HTR-8/SVneo (cell line): ENCODE measurements around the gene CIB2.

Experiments
- DNase-seq: peaks from one replicate; pipeline ENCODE4 v3.0.0; 2011; ENCODE audit warnings: low spot score, mixed read lengths; ENCODE audit not compliant: insufficient read length
- FAIRE-seq: peaks from 2 replicates; lab custom pipeline; 2011; peaks lifted over from hg19 to GRCh38; lab: Jason Lieb, UNC

Gene CIB2

DNA sequence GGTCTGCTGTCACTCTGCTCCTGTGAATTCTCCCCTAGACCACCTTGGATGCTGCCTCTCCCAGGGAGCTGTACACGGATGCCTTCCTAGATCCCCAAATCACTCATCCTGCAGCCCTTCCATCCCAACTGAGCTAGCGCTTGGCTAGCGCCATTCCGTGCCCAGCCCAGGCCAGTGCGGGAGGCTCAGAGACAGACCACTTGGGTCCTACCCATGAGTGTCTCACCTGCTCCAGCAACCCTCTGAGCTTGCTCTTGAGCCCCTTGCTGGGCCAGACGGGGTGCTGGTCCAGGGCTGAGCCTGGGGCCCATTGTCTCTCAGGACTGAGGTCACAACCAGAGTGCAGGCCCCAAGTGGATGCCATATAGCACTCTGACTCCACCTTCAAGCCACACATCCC is 21.1 kb downstream of the CIB2 start:
- FAIRE-seq = no peak
- no peak for DNase-seq

DNA sequence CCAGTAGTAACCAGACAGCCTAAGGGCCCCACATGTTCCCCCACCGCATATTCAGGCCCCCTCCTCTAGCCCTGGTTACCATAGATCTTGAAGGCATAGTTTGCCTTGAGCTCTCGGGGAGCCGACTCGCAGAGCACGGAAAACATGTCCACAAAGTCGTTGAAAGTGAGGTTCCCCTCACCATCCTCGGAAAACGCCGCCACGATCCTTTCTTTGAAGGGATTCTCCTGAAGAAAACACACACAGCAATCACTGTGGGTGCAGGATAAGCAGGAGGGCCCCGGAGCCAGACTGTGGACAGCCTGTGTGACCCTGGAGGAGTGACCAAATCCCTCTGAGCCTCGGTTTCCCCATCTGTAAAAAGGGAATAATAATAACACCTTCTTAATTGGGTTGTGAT is 22.1 kb downstream of the CIB2 start:
- FAIRE-seq (no peak), DNase-seq (no peak)

DNA sequence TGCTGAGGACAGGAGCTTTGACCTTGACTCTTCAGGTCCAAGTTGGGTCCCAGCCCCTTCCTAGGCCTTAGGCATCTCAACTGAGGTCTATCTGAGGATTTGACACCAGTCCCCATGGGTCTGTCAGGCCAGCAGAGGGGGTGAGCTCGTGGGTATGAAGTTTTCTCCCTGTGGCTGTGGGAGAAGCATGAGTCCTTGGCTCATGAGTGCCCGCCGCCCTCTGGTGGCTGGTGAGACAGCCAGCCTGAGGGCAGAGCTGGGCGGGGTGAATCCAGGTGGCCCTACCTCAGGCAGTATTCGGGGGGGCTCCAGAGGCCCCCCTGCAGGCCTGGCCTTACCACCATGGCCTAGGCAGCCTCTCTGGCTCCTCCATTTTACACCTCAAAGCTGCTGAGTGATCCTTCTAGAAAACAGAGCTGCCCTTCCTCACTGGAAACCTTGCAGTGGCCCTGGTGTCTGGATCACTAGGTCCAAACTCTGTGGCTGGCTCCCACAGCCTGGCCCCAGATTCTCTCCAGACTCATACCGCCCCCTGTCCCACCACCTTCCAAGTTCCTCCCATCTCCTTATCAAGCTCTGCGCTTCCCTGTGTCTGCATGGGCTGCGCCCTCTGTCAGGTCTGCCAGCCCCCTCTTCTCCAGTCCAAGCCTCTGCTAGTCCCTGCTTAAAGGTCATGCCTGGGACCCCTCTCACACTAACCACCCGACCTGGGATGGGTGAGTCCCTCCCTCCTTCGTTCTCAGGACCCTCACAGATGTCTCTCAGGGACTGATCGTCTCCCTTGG is 22.8 kb downstream of the CIB2 start:
- FAIRE-seq (peak; percentile 60), DNase-seq (peak; percentile 85)

DNA sequence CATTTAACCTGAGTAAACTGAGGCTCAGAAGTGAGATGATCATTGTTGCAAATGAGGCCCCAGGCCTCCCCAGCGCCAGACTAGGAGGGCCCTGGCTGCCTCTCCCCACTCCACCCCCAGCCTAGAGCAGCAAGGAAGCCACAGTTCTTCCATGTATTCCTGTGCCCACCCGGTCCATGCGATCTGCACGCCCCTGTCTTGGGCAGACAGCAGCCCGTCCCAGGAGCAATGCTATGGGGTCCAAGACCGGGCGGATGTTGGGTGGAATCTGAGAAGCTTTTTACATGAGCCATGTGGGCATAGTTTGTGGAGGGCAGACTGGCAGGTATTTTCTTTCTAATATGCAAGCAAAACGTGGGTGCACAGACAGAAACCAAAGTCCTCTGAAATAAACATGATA is 23.8 kb downstream of the CIB2 start:
- FAIRE-seq (no peak), DNase-seq (no peak)

DNA sequence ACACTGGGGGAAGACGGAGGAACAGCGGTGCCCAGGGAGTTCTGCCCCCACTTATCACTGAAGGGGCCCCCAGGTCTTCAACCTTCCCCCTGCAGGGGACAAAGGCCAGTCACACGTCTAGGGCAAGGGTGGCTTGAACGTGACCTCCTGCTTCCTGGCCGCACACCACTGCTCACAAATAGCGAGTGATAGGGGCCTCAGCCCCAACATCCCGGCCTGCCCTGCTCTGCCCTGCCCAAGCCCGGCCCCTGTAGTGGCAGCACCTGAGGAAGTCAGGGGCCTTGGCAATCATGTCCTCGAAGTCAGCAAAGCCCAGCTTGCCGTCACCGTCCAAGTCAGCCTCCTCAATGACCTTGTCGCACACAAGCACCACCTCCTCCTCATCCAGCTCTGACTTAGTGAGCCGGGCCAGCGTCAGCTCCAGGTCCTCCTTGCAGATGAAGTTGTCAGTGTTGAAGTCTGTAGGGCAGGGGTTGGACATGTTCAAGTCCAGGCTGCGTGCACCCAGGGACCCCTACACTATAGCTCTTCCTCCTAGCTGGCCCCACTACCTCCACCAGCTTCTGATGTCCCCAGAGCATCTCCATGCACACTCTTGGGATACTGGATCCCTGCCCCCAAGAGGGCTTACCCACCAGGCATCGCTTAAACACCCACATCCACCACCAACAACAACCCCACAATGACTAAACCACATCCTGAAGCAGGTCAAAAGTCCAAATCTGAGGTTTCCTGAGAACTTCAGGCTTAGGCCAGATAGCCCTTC is 25.6 kb downstream of the CIB2 start:
- FAIRE-seq = no peak
- DNase-seq = no peak

DNA sequence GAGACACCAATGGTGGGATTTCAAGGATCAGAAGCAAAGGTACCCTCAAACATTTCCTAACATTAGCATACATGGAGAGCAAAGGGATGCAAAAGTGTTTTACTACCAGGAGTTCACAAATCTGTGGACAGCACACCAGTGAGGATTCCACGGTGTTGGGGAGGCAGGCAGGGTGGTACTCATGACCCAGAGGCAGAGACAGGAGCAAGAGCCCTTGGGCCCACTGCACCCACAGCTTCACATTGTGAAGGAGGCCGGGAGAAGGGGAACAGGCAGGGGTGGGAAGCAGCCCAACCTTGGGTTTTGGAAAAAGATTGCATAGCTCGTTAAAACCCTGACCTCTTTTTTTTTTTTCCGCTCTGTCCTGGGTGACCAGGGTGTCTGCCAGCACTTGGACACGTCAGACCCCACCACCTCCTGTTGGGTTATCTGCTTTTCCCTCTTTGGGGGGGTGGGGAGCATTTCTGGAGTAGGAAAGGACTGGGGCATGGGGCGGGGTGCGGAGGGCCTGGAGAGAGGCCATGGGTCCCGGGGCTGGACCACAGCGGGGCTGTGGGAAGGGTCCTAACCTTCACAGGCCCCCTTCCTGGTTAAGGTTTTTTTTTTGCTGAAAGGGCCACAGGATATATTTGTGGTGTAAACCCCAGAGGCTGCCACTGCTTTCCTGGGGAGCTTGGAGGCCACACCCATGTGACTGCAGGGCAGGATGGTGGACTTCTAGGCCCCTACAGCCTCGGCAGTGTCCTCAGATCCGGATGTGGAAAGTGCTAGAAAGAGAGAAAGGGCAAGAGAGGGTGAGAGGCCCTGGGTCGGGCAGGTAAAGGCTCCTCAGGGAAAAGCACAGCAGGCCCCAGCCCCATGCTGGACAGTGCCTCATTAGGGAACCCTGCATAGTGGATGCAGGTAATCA is 26.4 kb downstream of the CIB2 start:
- DNase-seq (no peak), FAIRE-seq (no peak)

DNA sequence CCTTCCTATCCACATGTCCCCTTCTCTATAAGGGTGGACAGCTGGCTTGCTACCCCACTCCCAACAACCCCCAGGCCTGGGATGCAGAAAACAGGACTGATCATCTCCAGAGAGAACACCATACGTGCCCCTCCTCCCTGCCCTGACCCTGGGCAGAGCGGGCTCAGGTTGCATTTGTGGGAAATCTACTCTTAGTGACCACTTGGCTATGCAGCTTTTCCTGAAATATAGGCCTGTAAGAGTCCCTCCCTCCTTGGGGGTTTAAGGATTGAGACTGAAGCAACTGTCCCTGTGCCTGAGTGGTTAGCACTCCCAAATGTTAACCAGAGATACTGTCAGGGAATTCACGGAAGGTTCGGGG is 27.1 kb downstream of the CIB2 start:
- DNase-seq = no peak
- no peak for FAIRE-seq

DNA sequence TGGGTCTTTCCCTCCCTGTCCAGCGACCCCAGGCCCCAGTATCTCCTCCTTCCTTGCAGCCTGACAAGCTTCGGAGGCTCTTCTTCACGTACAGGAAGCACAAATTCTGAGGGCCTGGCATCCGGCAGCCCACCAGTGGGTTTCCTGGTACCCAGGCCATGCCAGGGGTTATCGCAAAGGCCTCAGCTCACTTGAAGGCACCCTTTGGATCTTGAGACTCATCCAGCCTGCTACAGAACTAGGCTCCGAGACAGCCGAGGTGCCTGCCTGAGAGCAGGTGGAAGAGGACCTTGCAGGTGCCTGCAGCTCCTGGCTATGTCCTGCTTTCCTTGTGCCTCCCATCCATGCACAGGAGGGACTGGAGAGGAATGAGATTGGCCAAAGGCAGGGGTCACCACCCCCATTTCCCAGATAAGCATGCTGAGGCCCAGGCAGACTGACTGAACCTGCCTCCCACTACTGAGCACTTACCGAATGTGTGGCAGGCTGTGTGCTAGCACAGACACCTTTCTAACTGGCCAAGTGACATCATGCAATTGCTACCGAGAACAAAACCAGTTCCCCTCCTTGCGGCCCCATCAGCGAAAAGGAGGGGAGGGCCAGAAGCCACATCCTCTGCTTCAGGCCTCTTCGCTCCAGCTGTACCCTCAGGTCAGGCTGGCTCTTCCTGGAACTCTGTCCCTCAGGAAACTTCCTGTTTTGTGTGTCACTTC is 27.7 kb downstream of the CIB2 start:
- FAIRE-seq (no peak), DNase-seq (no peak)

DNA sequence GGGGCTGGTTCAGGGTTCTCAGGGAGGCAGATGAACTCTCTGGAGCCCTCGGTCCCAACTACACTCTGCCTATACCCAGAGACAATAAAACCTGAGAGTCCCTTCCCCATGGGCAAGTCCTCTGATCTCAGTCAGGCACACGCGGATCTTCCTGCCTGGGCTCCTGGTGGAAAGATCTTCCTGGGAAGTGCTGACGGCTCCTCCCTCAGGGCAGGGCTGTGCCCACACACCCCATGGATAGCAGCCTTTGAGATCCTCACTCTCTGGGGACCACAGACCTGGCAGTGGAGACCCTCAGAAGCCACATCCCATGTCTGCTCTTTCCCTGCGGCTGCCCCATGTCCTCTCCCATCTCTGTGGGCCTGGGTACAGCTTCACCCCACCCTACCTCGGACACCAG is 28.5 kb downstream of the CIB2 start:
- FAIRE-seq = no peak
- DNase-seq = no peak

DNA sequence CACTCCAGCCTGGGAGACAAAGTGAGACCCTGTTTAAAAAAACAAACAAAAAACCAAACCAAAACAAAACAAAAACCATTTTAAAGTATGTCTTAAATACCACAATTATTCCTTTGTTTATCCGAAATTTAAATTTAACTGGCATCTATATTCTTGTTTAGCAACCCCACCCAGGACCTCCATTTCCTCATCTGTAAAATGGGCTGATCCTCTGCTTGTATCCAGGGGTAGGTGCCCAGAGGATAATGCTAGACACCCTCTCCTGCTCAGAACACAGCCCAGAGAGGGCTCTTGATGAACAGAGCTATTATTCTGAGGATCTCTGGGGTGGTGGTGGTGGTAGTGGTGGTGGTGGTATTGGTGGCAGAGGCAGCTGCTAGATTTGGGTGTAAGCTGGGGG is 29.0 kb downstream of the CIB2 start:
- DNase-seq = no peak
- no peak for FAIRE-seq

DNA sequence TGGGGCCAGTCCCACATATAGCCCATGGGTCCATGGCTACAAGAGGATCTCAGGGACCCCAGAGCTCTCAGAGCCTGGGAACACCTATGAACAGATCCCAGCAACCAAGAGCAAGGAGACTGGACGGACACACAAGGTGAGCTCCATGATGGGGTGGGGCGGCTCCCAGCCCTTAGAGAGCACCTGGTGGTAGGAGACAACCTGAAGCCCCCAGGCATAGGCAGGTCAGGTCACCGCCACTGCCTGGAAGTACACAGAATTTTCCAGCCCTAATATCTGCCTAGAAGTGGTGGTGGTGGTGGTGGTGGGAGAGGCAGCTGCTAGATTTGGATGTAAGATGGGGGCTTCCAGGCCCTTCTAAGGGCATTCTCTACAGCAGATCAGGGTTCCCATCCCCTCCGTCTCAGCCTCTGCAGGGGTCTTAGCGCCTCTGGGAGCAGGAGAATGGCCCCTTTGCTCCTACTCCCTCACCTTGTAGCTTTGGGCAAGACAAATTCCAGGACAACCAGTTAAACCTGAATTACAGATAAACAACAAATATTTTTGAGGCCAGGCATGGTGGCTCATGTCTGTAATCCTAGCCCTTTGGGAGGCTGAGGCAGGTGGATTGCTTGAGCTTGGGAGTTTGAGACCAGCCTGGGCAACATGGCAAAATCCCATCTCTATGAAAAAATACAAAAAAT is 29.7 kb downstream of the CIB2 start:
- no peak for DNase-seq
- no peak for FAIRE-seq

DNA sequence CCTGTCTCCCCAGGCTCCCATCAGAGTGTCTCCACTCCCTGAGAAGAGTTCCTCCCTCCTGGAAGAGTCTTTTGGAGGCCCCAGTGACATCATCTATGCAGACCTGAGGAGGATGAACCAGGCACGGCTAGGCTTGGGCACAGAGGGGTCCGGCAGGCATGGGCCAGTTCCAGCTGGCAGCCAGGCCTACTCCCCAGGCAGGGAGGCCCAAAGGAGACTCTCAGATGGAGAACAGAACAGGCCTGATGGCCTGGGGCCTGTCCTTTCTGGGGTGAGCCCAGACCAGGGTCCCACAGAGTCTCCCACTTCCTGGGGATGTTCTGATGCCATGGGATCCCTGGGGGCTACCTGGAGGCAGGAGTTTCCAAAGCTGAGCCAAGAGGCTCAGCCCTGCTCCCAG is 30.4 kb downstream of the CIB2 start:
- FAIRE-seq (no peak), DNase-seq (no peak)

DNA sequence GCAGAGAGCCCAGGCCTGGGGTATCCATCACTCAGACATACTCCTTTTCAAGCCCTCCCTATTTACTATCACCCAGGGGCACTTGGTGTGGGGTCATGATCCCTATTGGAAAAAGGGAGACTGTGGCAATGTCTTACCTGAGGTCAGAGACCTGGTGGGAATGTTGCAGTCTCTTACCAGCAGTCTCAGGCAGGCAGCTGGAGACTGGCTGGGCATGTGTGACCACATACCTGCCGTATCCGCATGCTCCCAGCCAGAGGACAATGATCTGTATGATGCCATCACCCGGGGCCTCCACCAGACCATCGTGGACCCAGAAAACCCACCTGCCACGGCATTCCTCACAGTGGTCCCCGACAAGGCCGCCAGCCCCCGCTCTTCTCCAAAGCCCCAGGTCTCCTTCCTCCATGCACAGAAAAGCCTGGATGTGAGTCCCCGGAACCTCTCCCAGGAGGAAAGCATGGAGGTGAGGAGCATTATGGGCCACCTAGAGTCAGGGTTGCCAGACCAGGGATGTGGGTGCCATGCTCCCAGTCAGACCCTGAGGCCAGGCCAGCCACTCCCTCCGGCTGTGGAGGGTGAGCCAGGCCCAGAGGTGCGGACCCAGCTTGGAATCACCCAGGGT is 33.0 kb downstream of the CIB2 start:
- DNase-seq (no peak), FAIRE-seq (no peak)

DNA sequence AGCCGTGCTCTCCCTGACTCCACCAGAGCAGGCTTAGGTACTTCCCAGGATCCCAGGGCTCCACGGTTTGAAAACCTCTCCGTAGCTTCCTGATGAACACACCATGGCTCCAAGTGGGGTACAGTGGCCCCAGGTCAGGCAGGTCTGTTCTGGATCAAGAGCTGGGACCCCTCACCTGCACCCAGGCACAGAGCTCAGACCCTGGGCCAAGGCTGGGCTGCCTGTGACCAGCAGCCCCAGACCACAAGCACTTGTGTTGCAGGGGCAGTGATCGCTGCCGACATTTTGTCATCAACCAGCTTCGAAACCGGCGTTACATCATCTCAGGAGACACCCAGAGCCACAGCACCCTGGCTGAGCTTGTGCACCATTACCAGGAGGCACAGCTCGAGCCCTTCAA is 33.6 kb downstream of the CIB2 start:
- FAIRE-seq (no peak), DNase-seq (no peak)

DNA sequence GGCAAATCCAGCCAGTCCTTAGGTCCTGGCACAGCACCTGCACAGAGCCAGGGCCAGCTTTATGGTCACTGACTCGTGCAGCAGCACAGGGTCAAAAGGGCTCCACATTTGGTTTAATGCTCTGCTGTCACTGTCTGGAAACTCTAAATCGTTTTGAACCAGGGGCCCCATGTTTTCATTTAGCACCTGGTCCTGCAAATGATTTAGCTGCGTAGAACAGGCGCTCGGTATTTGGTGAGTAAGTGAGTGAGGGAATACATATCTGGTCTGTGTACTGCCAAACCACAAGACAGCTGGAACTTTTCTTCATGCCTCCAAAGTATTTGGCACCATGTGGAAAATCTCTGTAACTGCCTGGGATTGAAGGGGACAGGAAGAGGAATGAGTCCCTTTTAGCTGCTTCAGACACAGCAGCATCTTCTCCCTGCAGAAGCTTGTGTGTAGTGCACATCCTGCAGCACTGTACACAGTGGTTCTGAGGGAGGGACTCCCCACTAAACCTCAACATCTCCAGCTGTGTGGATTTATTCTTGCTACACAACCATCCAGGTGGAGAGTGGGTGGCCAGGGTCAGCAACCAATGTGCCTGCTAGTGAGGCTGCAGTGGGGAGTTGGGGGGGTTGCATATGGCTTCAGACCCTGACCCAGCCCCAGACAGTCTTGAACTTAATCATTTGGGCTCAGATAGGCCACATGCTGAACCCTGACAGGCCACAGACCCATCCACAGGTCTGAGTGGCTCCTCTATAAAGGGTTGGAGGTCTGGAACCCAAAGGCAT is 37.8 kb downstream of the CIB2 start:
- no peak for DNase-seq
- no peak for FAIRE-seq

DNA sequence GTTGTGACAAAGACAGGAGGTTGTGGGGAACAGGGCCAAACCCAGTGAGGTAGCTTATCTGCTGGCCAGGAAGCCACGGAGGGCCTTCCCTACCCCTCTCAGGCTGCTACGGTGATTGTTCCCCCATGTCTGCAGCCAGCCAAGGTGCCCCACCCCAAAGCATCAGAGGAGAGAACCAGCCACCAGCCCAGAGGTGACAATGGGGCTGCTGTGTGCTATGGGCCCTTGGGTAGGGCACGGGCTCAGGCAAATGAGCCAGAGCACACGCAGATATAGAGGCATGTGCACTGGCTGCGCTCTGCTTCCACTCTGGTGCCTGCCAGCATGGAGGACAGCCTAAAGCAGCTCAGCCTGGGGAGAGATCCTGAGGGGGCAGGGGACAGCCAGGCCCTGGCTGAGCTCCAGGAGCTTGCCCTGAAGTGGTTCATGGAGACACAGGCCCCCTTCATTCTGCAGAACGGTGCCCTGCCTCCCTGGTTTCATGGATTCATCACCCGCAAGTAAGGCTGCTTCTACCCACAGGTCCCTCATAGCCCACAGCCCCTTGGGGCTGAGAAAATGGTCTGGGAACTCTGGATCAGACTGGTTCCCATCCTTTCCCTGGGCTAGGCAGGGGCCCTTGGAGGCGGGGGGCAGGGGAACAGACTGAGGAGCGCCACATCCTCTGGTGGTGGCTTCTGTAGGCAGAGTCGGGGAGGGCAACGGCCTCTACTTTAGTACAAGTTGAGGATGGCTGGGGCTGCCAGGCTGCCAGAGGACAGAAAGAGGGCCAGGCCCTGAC is 38.8 kb downstream of the CIB2 start, which contains the start of gene SH2D7:
SH2D7 (plus strand) TSS at position 301 of the 781 bp plus-strand sequence; CDS start at position 325, 24 bp downstream.
- no peak for FAIRE-seq

DNA sequence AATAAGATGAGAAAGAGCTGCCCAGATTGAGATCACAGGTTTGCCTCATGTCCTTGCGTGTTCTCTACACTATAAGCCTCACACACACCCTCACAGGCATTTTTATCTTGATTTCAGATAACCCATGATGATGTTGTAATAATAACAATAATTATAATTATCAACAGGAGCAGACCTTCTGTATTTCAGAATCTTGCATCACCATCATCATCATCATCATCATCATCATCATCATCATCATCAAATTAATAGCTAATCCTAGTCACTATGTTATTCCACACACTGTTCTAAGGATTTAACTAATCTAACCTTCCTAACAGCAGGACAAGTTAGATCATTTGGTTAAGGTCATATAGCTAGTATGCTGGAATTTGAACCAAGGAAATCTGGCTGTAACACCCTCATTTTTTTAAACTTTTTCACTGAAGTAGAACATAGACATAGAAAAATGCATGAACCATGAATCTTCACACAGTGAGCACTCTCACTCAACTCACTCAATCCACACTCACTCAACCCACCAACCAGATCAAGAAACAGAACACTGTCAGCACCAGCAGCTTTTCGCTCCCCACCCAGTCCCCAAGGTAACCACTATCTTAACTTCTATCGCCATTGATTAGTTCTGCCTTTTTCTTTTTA is 40.7 kb downstream of the CIB2 start:
- FAIRE-seq (no peak), DNase-seq (no peak)

More for the DNA sequence above, 38.8 kb downstream of the CIB2 start, which contains the start of gene SH2D7:
- DNase-seq = no peak
